Nephron progenitor cell (in vitro differentiated cells): ENCODE data around the gene KCNA10.

Experiments
- DNase-seq: peaks from one replicate; pipeline ENCODE4 v3.0.0; 2021
- H3K27ac Mint-ChIP-seq: 2 replicates; pipeline ENCODE4 v1.8.0; 2021; ENCODE audit warnings: mild to moderate bottlenecking, moderate library complexity, mixed read lengths
- H3K27me3 Mint-ChIP-seq: 2 replicates; pipeline ENCODE4 v1.8.0; 2021; ENCODE audit warnings: mild to moderate bottlenecking, low read depth, mixed read lengths; ENCODE audit not compliant: poor library complexity
- H3K36me3 Mint-ChIP-seq: 2 replicates; pipeline ENCODE4 v1.8.0; 2021; ENCODE audit warnings: low read depth, mixed read lengths
- H3K4me1 Mint-ChIP-seq: 2 replicates; pipeline ENCODE4 v1.8.0; 2021; ENCODE audit warnings: mixed read lengths
- H3K4me3 Mint-ChIP-seq: 2 replicates; pipeline ENCODE4 v1.8.0; 2021; ENCODE audit warnings: mild to moderate bottlenecking, moderate library complexity, mixed read lengths
- H3K9me3 Mint-ChIP-seq: 2 replicates; pipeline ENCODE4 v1.8.0; 2021; ENCODE audit warnings: mild to moderate bottlenecking, moderate library complexity, mixed read lengths
- TF ChIP-seq, protein P1 (sequence below): fragments of 200-600 bp; sonication (generic); IDR thresholded peaks from 2 replicates; pipeline ENCODE4 v1.5.0; 2021; ENCODE audit warnings: antibody characterized with exemption

KCNA10 gene

GRCh38 chr1:110489406-110489805, 29.6 kb downstream of the KCNA10 start:
- Mint-ChIP-seq H3K27me3 (peaks cover 31% of the 10 kb centered on the region), H3K36me3 (no peaks in the 10 kb centered on the region), H3K27ac (no peak overlapping the region), H3K4me3 (no peak overlapping the region), H3K9me3 (no peaks in the 10 kb centered on the region), H3K4me1 (peaks cover 9% of the 10 kb centered on the region)
- DNase-seq = no peak
- TF ChIP-seq, protein P1, sequence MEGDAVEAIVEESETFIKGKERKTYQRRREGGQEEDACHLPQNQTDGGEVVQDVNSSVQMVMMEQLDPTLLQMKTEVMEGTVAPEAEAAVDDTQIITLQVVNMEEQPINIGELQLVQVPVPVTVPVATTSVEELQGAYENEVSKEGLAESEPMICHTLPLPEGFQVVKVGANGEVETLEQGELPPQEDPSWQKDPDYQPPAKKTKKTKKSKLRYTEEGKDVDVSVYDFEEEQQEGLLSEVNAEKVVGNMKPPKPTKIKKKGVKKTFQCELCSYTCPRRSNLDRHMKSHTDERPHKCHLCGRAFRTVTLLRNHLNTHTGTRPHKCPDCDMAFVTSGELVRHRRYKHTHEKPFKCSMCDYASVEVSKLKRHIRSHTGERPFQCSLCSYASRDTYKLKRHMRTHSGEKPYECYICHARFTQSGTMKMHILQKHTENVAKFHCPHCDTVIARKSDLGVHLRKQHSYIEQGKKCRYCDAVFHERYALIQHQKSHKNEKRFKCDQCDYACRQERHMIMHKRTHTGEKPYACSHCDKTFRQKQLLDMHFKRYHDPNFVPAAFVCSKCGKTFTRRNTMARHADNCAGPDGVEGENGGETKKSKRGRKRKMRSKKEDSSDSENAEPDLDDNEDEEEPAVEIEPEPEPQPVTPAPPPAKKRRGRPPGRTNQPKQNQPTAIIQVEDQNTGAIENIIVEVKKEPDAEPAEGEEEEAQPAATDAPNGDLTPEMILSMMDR = no peak

DNA sequence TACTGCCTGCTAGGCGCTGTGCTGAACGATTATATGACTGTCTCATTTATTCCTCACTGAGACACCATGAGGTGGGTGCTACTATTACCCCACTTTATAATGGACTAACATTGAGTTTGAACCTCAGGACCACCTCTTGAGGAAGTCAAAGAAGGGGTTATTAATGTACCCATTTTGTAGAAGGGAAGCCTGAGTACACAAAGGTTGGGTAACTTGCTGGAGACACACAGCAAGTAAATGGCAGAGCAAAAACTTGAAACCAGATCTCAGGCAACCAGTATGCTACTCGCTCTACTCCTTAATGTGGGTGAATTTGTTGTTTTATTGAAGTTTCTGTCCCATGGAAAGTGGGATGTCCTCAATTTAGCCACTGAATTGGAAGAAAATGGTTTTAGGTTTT, 30.1 kb downstream of the KCNA10 start:
- Mint-ChIP-seq H3K36me3 (no peaks in the 10 kb centered on the region), H3K27ac (no peak overlapping the region), H3K4me1 (peaks cover 7% of the 10 kb centered on the region), H3K27me3 (peaks cover 29% of the 10 kb centered on the region), H3K9me3 (no peaks in the 10 kb centered on the region), H3K4me3 (no peak overlapping the region)
- TF ChIP-seq, protein P1 = no peak
- DNase-seq = no peak

DNA sequence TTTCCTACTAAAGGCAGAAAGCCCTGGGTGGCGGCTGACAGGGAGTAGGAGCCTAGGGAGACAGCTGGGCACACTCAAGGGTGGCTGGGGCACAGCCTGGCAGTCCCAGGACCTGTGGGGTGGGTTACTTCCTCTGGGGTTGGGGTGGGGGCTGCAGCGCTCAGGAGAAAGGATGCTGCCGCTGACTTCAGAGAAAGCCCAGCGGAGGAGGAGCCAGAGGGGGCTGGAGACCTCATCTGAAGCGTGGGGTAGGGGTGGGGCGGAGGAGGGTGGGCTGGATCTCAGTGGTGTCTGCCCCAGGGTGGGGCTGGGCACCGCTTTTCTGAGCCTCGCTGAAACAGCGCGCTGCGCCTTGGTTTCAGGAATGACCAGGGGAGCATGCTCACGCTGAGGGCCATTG, 30.8 kb downstream of the KCNA10 start:
- H3K27ac Mint-ChIP-seq = no peak overlapping the region
- no peak overlapping the region for H3K4me3 Mint-ChIP-seq
- DNase-seq = no peak
- H3K4me1 Mint-ChIP-seq = peaks cover 14% of the 10 kb centered on the region
- no peaks in the 10 kb centered on the region for H3K9me3 Mint-ChIP-seq
- TF ChIP-seq, protein P1 = no peak
- no peaks in the 10 kb centered on the region for H3K36me3 Mint-ChIP-seq
- peaks cover 33% of the 10 kb centered on the region for H3K27me3 Mint-ChIP-seq

DNA sequence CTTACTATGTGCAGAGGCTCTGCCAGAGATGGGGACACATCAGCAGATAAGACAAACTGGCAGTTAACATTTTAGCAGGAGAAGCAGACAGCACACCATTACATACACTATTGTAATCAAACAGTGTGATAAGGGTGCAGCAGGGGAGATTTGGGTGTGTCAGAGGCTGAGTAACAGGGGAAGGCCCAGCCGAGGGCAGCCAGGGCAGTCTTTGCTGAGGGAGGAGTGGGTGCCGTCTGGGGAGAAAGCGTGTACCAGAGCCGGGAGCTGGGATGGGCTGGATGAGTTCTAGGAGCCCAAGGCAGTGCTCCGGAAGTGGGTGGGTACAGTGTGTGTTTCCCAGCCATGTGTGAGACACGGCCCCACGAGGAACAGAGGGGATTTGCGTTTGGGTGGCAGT, 31.2 kb downstream of the KCNA10 start:
- no peak overlapping the region for H3K27ac Mint-ChIP-seq
- H3K4me3 Mint-ChIP-seq = no peak overlapping the region
- DNase-seq = no peak
- H3K4me1 Mint-ChIP-seq = peaks cover 15% of the 10 kb centered on the region
- no peaks in the 10 kb centered on the region for H3K36me3 Mint-ChIP-seq
- no peaks in the 10 kb centered on the region for H3K9me3 Mint-ChIP-seq
- TF ChIP-seq, protein P1 = no peak
- peaks cover 37% of the 10 kb centered on the region for H3K27me3 Mint-ChIP-seq

DNA sequence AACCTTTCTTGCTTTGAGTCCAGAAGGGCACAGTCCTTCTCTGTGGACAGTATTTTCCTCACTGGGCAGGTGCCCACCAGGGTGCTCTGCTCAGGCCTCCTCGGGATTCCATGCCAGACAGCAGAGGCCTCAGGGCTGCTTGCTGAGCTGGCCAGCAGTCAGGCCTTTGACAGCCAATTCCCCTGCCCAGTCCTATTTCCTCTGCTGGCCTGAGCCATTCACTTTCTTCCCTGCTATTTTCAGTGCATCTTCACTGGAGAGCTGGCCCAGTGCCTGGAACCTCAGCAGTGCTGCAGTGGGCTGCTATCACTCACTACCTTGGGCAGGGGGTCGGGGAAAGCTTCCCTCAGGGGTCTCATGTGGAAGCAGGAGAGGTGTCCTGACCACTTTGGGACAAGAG, 33.2 kb downstream of the KCNA10 start:
- H3K27me3 Mint-ChIP-seq = peaks cover 50% of the 10 kb centered on the region

DNA sequence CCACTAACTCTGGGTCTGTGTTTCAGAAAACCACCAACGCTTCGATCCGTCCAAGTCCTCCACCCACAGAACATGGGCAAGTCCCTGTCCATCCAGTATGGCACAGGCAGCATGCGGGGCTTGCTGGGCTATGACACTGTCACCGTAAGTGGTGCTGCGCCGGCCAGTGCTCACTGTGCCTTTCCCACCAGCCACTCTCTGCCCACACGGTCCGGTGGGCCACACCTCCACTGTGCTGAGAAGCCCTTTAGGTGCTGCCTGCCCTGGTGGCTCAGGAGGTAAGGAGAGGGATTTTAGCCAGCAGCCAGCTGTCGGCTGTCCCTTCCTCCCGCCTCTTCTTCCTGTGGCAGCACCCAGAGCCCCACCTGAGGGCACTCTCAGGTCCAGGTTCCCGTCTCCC, 34.2 kb downstream of the KCNA10 start:
- peaks cover 24% of the 10 kb centered on the region for H3K4me1 Mint-ChIP-seq
- H3K27ac Mint-ChIP-seq = no peak overlapping the region
- H3K9me3 Mint-ChIP-seq = no peaks in the 10 kb centered on the region
- TF ChIP-seq, protein P1 = no peak
- H3K36me3 Mint-ChIP-seq = no peaks in the 10 kb centered on the region
- DNase-seq = no peak
- H3K4me3 Mint-ChIP-seq = no peak overlapping the region
- peaks cover 50% of the 10 kb centered on the region for H3K27me3 Mint-ChIP-seq

More for the DNA sequence above, 33.2 kb downstream of the KCNA10 start:
- H3K36me3 Mint-ChIP-seq = no peaks in the 10 kb centered on the region
- no peak overlapping the region for H3K4me3 Mint-ChIP-seq
- no peaks in the 10 kb centered on the region for H3K9me3 Mint-ChIP-seq
- TF ChIP-seq, protein P1 = no peak
- peaks cover 24% of the 10 kb centered on the region for H3K4me1 Mint-ChIP-seq
- H3K27ac Mint-ChIP-seq = no peak overlapping the region
- no peak for DNase-seq
